T-helper 2 cell treated with Interferon-gamma antibody and Interleukin-4, amounts not matched to agents 5 μg/mL and 100 μg/mL, for 36 hours (primary cell): ENCODE results near the gene GCFC2.
"Not testable (repeated sequence)": the region's sequence is repeated elsewhere in the genome, so short reads cannot be mapped to it uniquely, and the experiment has no call there.

Experiments
- DNase-seq: peaks from one replicate; pipeline ENCODE4 v3.0.0; 2021; ENCODE audit warnings: low spot score
- H3K27ac Mint-ChIP-seq: one replicate; pipeline ENCODE4 v1.8.0; 2021; ENCODE audit warnings: mild to moderate bottlenecking, mixed read lengths
- H3K27me3 Mint-ChIP-seq: one replicate; pipeline ENCODE4 v1.8.0; 2021; ENCODE audit warnings: low read depth, mixed read lengths
- H3K36me3 Mint-ChIP-seq: one replicate; pipeline ENCODE4 v1.8.0; 2021; ENCODE audit warnings: low read depth, mixed read lengths
- H3K4me1 Mint-ChIP-seq: one replicate; pipeline ENCODE4 v1.8.0; 2021; ENCODE audit warnings: low read depth, mixed read lengths
- H3K4me3 Mint-ChIP-seq: one replicate; pipeline ENCODE4 v1.8.0; 2022; ENCODE audit warnings: mild to moderate bottlenecking, moderate library complexity, mixed read lengths
- H3K9me3 Mint-ChIP-seq: one replicate; pipeline ENCODE4 v1.8.0; 2021; ENCODE audit warnings: mixed read lengths

GCFC2 gene

GRCh38 chr2:75710577-75711253, at the start of gene GCFC2:
Gene GCFC2 (minus strand): TSS chr2:75710915. CDS start chr2:75710855, 60 bp downstream.
- no peaks in the 10 kb centered on the region for H3K9me3 Mint-ChIP-seq
- peak within 1 kb of the TSS; percentile 94 for H3K4me3 Mint-ChIP-seq
- peak; percentile 90 for DNase-seq
- H3K27ac Mint-ChIP-seq: peak within 1 kb of the TSS; percentile 97
- peaks cover 3% of the 10 kb centered on the region for H3K27me3 Mint-ChIP-seq
- peaks cover 5% of the 10 kb centered on the region for H3K36me3 Mint-ChIP-seq
- peaks cover 26% of the 10 kb centered on the region for H3K4me1 Mint-ChIP-seq

DNA sequence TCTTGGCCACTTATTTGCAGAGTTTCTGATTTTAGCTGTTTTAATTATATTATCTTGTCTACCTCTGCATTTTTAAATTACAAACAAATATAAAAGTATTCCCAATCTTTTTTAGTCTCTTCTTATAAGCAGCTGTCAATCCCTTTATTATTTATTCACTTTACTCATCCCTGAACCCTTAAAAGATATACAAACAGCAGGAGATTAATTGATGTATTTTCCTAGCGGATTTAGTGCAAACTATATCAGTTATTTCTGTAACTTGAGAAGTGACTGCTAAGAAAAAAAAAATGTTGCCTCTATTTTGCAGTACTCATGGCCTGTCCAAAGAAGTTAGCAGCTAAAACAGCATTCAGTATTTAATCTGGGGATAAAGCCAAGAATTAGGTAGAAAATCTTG, 42.1 kb upstream of the GCFC2 start:
- Mint-ChIP-seq H3K27ac (no peak overlapping the region), H3K36me3 (no peaks in the 10 kb centered on the region), H3K9me3 (no peaks in the 10 kb centered on the region), H3K4me3 (no peak overlapping the region), H3K4me1 (no peaks in the 10 kb centered on the region), H3K27me3 (no peaks in the 10 kb centered on the region)
- DNase-seq: no peak

DNA sequence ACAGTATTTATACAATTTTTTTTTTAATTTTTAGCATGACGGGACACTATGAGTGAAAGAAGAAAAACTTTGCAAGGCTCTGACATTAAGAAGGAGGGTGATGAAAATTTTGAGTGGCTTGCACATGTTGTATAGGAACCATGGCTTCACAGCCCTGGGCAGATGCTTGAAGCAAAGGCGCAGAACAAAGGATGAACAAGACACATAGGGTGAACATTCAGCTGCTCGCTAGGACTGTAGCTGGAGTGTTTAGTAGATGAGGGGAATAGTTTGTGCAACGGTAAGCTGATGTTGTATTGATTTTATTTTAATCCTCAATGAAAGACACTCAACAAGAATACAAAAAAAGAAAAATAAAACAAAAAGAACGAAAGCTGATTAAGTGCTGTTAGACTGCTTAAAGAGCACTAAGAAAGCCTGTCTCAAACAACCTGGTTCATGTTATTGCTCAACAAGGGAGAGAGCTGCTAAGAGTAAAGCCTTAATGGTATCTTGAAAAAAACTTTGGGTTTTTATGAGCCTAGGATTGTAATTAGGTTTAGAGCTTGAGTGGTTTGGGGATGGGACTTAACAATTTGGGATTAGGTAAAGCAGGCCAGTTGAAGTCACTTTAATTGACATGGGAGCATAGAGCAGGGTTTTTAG, 41.2 kb upstream of the GCFC2 start:
- Mint-ChIP-seq H3K9me3 (no peaks in the 10 kb centered on the region), H3K27ac (no peak overlapping the region), H3K27me3 (no peaks in the 10 kb centered on the region), H3K36me3 (no peaks in the 10 kb centered on the region), H3K4me1 (no peaks in the 10 kb centered on the region), H3K4me3 (no peak overlapping the region)
- no peak for DNase-seq

DNA sequence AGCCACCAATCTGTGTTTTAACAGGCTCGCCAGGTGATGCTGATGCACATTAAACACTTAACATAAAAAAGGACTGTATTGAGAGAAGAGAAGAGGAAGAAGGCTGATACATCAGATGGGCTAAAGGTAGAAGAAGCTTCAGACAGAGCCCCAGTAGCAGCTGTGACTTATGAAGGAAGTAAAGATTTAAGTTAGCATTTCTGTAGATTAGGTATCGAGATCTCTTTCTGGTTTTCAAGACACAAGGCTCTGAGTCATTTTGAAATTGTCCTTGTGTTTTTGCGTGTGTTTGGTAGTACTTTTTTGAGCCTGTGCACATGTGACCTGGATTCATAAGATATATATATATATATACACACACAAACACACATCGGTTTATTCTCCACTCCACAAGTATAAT, 40.6 kb upstream of the GCFC2 start:
- Mint-ChIP-seq H3K4me3 (no peak overlapping the region), H3K4me1 (no peaks in the 10 kb centered on the region), H3K9me3 (no peaks in the 10 kb centered on the region), H3K27me3 (peaks cover 1% of the 10 kb centered on the region), H3K27ac (no peak overlapping the region), H3K36me3 (no peaks in the 10 kb centered on the region)
- no peak for DNase-seq

- DNase-seq: no peak
- Mint-ChIP-seq H3K27me3 (no peaks in the 10 kb centered on the region), H3K36me3 (no peaks in the 10 kb centered on the region), H3K9me3 (peaks cover 2% of the 10 kb centered on the region), H3K4me3 (no peak overlapping the region), H3K4me1 (no peaks in the 10 kb centered on the region), H3K27ac (no peak overlapping the region)
Measured at GRCh38 chr2:75737961-75738360, 27.2 kb upstream of the GCFC2 start.

DNA sequence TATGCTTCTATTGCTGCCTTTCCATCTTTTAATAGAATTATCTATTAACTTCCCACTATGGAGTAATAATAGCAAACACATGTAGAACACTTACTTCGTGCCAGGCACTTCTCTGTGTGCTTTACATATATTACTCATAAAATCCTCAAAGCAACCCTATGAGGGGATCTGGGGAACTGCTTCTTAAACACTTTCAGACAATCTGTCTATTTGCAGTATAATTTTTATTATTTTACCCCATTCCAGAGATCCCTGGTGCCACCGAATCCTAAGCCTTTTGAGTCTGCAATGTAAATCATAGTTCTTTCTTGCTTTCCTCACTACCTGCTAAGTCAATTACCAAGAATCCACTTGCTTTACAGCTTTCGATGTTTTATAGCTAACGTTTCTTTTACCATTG, 25.6 kb upstream of the GCFC2 start:
- H3K27me3 Mint-ChIP-seq: peaks cover 2% of the 10 kb centered on the region
- H3K4me3 Mint-ChIP-seq: no peak overlapping the region
- H3K27ac Mint-ChIP-seq: no peak overlapping the region
- H3K9me3 Mint-ChIP-seq: no peaks in the 10 kb centered on the region
- H3K36me3 Mint-ChIP-seq: no peaks in the 10 kb centered on the region
- no peak for DNase-seq
- no peaks in the 10 kb centered on the region for H3K4me1 Mint-ChIP-seq

DNA sequence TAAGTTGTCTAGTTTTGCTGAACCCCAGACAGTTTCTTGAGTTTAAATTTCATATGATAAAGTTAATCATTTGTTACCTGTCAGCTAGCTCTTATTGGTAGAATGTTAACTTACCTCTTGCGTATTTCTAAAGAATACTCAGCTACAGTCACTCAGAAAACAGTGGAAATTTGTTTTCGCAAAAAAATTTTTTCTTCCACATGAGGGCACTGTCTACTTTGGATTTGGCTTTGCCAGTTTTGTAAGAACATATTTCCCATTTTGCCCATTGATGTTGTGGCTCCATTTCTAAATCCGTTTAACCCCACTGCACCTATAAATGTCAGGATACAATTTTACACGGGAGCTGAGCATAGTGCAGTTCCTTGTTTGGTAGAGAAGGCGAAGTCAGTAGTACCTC, 19.1 kb upstream of the GCFC2 start:
- Mint-ChIP-seq H3K36me3 (no peaks in the 10 kb centered on the region), H3K9me3 (no peaks in the 10 kb centered on the region), H3K4me1 (no peaks in the 10 kb centered on the region), H3K4me3 (no peak overlapping the region), H3K27me3 (peaks cover 9% of the 10 kb centered on the region), H3K27ac (no peak overlapping the region)
- DNase-seq: no peak

- Mint-ChIP-seq H3K27me3 (peaks cover 9% of the 10 kb centered on the region), H3K27ac (no peak overlapping the region), H3K4me3 (no peak overlapping the region), H3K4me1 (no peaks in the 10 kb centered on the region), H3K36me3 (no peaks in the 10 kb centered on the region), H3K9me3 (no peaks in the 10 kb centered on the region)
- no peak for DNase-seq
Measured at GRCh38 chr2:75728614-75729419, 18.1 kb upstream of the GCFC2 start.

DNA sequence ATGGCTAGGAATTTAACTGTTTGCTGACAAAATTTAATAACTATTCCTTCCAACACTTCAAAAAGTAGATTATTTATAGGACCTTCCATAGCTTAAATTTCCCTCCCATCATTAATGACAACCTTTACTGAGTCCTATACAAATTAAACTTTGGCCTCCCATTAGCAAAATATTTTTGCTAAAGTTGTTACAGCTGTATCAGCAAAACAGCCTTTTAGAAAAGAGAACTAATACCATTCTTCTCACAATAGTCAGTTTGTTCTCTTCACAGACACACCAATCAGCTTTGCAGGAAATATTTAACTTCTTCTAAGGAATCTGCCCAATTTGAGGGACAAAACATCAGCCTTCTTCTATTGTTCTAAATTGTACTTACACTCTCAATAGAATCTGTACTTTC, 12.0 kb upstream of the GCFC2 start:
- Mint-ChIP-seq H3K27me3 (peaks cover 15% of the 10 kb centered on the region), H3K4me3 (no peak overlapping the region), H3K27ac (no peak overlapping the region), H3K36me3 (no peaks in the 10 kb centered on the region), H3K4me1 (no peaks in the 10 kb centered on the region), H3K9me3 (no peaks in the 10 kb centered on the region)
- DNase-seq: no peak

DNA sequence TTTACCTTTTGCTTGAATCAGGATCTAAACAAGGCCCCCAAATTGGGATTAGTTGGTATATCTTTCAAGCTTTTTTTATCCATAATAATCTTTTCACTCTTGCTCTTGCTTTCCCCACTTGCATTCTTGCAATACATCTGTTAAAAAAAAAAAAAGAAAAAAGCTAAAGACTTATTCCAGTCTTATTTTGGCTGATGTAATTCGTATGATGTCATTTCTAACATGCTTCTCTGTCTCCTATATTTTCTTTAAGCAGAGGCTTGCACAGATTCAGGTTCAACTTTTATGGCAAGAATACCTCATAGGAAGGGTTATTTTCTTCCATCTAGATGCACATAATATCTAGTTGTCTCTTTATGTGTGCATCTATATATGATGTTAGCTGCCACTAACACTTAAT, 9.8 kb upstream of the GCFC2 start:
- no peak overlapping the region for H3K4me3 Mint-ChIP-seq
- DNase-seq: no peak
- H3K9me3 Mint-ChIP-seq: no peaks in the 10 kb centered on the region
- H3K27me3 Mint-ChIP-seq: peaks cover 13% of the 10 kb centered on the region
- no peaks in the 10 kb centered on the region for H3K36me3 Mint-ChIP-seq
- H3K4me1 Mint-ChIP-seq: no peaks in the 10 kb centered on the region
- H3K27ac Mint-ChIP-seq: no peak overlapping the region

DNA sequence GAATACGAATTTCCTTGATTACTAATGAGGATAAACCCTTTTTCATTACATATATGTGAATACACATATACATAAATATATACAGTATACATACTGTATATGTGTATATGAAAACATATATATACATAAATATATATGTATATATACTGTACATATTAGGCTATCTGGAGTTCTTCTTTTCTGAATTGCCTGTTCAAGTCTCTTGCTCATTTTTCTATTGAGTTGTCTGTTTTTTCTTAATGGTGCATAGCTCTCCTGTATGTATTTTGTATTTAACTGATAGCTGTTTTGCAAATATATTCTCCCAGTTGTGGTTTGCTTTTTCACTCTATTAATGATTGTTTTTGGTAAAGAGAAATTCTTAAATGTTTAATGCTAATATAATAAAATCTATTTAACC, 8.9 kb upstream of the GCFC2 start:
- H3K4me1 Mint-ChIP-seq: no peaks in the 10 kb centered on the region
- no peak overlapping the region for H3K4me3 Mint-ChIP-seq
- no peaks in the 10 kb centered on the region for H3K36me3 Mint-ChIP-seq
- DNase-seq: no peak
- H3K27ac Mint-ChIP-seq: no peak overlapping the region
- no peaks in the 10 kb centered on the region for H3K9me3 Mint-ChIP-seq
- peaks cover 16% of the 10 kb centered on the region for H3K27me3 Mint-ChIP-seq

DNA sequence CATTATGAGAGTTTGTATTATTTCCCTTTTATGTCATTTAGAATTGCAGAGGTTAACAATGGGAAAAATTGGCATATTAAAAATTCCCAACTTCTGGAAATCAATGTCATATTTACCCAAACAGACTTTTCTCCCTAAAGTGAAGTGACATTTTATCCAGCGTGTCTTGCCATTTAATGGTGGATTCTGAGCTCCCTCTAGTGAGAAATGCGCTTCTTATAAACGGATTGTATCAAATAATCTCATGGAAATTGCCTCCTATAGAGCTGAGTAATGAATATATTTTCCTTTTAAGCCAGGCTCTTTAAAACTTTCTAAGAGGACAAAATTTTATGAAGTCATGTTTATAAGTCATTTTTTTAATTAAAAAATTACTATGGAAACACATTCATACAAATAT, 5.7 kb upstream of the GCFC2 start:
- no peaks in the 10 kb centered on the region for H3K36me3 Mint-ChIP-seq
- DNase-seq: no peak
- no peaks in the 10 kb centered on the region for H3K4me1 Mint-ChIP-seq
- H3K9me3 Mint-ChIP-seq: no peaks in the 10 kb centered on the region
- H3K27ac Mint-ChIP-seq: no peak overlapping the region
- H3K4me3 Mint-ChIP-seq: no peak overlapping the region
- peaks cover 16% of the 10 kb centered on the region for H3K27me3 Mint-ChIP-seq

GRCh38 chr2:75711590-75711989, 875 bp upstream of the GCFC2 start:
- Mint-ChIP-seq H3K4me1 (peaks cover 21% of the 10 kb centered on the region), H3K27ac (peak overlapping the region; percentile 97), H3K4me3 (peak overlapping the region; percentile 94)
- H3K27me3 Mint-ChIP-seq, H3K9me3 Mint-ChIP-seq, DNase-seq, H3K36me3 Mint-ChIP-seq: not testable (repeated sequence)

- Mint-ChIP-seq H3K27ac (peak overlapping the region; percentile 97), H3K36me3 (peaks cover 7% of the 10 kb centered on the region), H3K4me3 (peak overlapping the region; percentile 94), H3K9me3 (no peaks in the 10 kb centered on the region), H3K27me3 (peaks cover 1% of the 10 kb centered on the region), H3K4me1 (peaks cover 28% of the 10 kb centered on the region)
- DNase-seq: no peak
Measured at GRCh38 chr2:75710220-75710576, 517 bp downstream of the GCFC2 start.
